Mesenteric fat pad (tissue), 1 donor: ENCODE measurements around the gene SLC9A8. TPM values are rescaled to one million over a fixed set of nuclear protein-coding genes. Genes with fewer than 3 reads are reported as not detected.

Experiments used
- DNase-seq: peaks from one replicate; pipeline ENCODE4 v3.0.0-alpha.2; 2020; ENCODE audit warnings: low spot score
- total RNA-seq: library from RNA; stranded (reverse); fragmentation: NEBNext Ultra II Directional; extraction: Animal tissue kit (Norgen Biotek cat#: 25700); gene quantifications from one replicate; pipeline ENCODE4 v1.2.1, GENCODE V29; 2021
- donor health status: DM: yes; HTN: yes; CAD: no.

SLC9A8 gene
- total RNA-seq, 1 donor from 2014 or later: 12.7 TPM

- no peak for DNase-seq
Measured at GRCh38 chr20:49871391-49871948, 58.8 kb downstream of the SLC9A8 start.

GRCh38 chr20:49872056-49872455 lies 59.4 kb downstream of the SLC9A8 start:
- no peak for DNase-seq

- no peak for DNase-seq
Measured at GRCh38 chr20:49874696-49875095, 62.1 kb downstream of the SLC9A8 start.

- no peak for DNase-seq
Measured at GRCh38 chr20:49877386-49877921, 64.8 kb downstream of the SLC9A8 start.

GRCh38 chr20:49878977-49879376 lies 66.3 kb downstream of the SLC9A8 start:
- DNase-seq: no peak

- DNase-seq: no peak
Measured at GRCh38 chr20:49880177-49880576, 67.5 kb downstream of the SLC9A8 start.

- DNase-seq: no peak
Measured at GRCh38 chr20:49880724-49881445, 68.3 kb downstream of the SLC9A8 start.

GRCh38 chr20:49882171-49882970 lies 69.7 kb downstream of the SLC9A8 start:
- peak; percentile 80 for DNase-seq

GRCh38 chr20:49883246-49883802 lies 70.7 kb downstream of the SLC9A8 start:
- no peak for DNase-seq

- DNase-seq: no peak
Measured at GRCh38 chr20:49885558-49886332, 73.1 kb downstream of the SLC9A8 start.

GRCh38 chr20:49886571-49887213 lies 74.1 kb downstream of the SLC9A8 start:
- DNase-seq: no peak

GRCh38 chr20:49887251-49888211 lies 74.9 kb downstream of the SLC9A8 start:
- no peak for DNase-seq

- peak; percentile 64 for DNase-seq
Measured at GRCh38 chr20:49888212-49889000, 75.8 kb downstream of the SLC9A8 start.

GRCh38 chr20:49889001-49889934 lies 76.6 kb downstream of the SLC9A8 start:
- DNase-seq: peak; percentile 51

GRCh38 chr20:49889935-49890333 lies 77.3 kb downstream of the SLC9A8 start:
- DNase-seq: peak; percentile 65

- peak; percentile 85 for DNase-seq
Measured at GRCh38 chr20:49890471-49891361, 78.1 kb downstream of the SLC9A8 start.
